Measurements from ENCODE around the gene GLRX5.

- TF ChIP-seq ZNF274 (IDR thresholded peaks at IDR 0.05; ENCODE audit: low read depth, low read length), result no peak
- TF ChIP-seq YY1 (IDR thresholded peaks at IDR 0.05; ENCODE audit: insufficient read depth, insufficient read length), result no peak
Observed at GRCh38 chr14:95505030-95505589, 29.7 kb upstream of the GLRX5 start.
